IPS-NIHi11 (cell line): ENCODE data around the gene PRAMEF12.
"Not testable (repeated sequence)": the region's sequence is repeated elsewhere in the genome, so short reads cannot be mapped to it uniquely, and the experiment has no call there.

Experiments
- DNase-seq: peaks from one replicate; pipeline ENCODE4 v3.0.0; 2012; ENCODE audit warnings: mixed read lengths, low spot score

PRAMEF12 gene

GRCh38 chr1:12773438-12773837 is at the start of gene PRAMEF12:
Gene PRAMEF12 (plus strand): TSS chr1:12773738. CDS start chr1:12774868, 1,130 bp downstream.
- DNase-seq, result no peak

- DNase-seq, result no peak
These were observed 45.1 kb upstream of the PRAMEF12 start for GRCh38 chr1:12728391-12728790.

- no peak for DNase-seq
These were observed 43.4 kb upstream of the PRAMEF12 start for GRCh38 chr1:12730156-12730555.

- not testable (repeated sequence) for DNase-seq
These were observed 42.5 kb upstream of the PRAMEF12 start for GRCh38 chr1:12731084-12731483.

GRCh38 chr1:12734651-12735050 is 38.9 kb upstream of the PRAMEF12 start:
- DNase-seq, result no peak

GRCh38 chr1:12738934-12739333 is 34.6 kb upstream of the PRAMEF12 start:
- DNase-seq, result no peak

GRCh38 chr1:12739613-12740012 is 33.9 kb upstream of the PRAMEF12 start:
- DNase-seq, result no peak

GRCh38 chr1:12741946-12742345 is 31.6 kb upstream of the PRAMEF12 start:
- no peak for DNase-seq

- DNase-seq, result no peak
These were observed 28.2 kb upstream of the PRAMEF12 start for GRCh38 chr1:12745126-12745991.

GRCh38 chr1:12745992-12746323 is 27.6 kb upstream of the PRAMEF12 start, which contains the start of gene CFAP107:
Gene CFAP107 (plus strand): TSS chr1:12746200. CDS start chr1:12746431, 231 bp downstream.
- DNase-seq, result no peak

GRCh38 chr1:12748778-12749355 is 24.7 kb upstream of the PRAMEF12 start:
- DNase-seq, result no peak

GRCh38 chr1:12754738-12755137 is 18.8 kb upstream of the PRAMEF12 start:
- DNase-seq, result no peak

GRCh38 chr1:12756273-12756672 is 17.3 kb upstream of the PRAMEF12 start:
- DNase-seq, result no peak

GRCh38 chr1:12756768-12757413 is 16.6 kb upstream of the PRAMEF12 start:
- no peak for DNase-seq

- DNase-seq, result no peak
These were observed 15.7 kb upstream of the PRAMEF12 start for GRCh38 chr1:12757836-12758235.

- peak; percentile 46 for DNase-seq
These were observed 13.2 kb upstream of the PRAMEF12 start for GRCh38 chr1:12760256-12760795.

- no peak for DNase-seq
These were observed 11.8 kb upstream of the PRAMEF12 start for GRCh38 chr1:12761781-12762180.

GRCh38 chr1:12762766-12763165 is 10.8 kb upstream of the PRAMEF12 start:
- DNase-seq, result no peak

GRCh38 chr1:12763479-12763878 is 10.1 kb upstream of the PRAMEF12 start:
- DNase-seq, result no peak

GRCh38 chr1:12764016-12764415 is 9.5 kb upstream of the PRAMEF12 start:
- no peak for DNase-seq

- DNase-seq, result no peak
These were observed 4.5 kb upstream of the PRAMEF12 start for GRCh38 chr1:12769031-12769430.

GRCh38 chr1:12769976-12770505 is 3.5 kb upstream of the PRAMEF12 start:
- DNase-seq, result no peak
